Measurements from ENCODE around the gene TMEM263. TPM values are rescaled to one million over a fixed set of nuclear protein-coding genes. Genes with fewer than 3 reads are reported as not detected.

Gene TMEM263
- total RNA-seq, 1 donor from 2014 or later, result 160 TPM

DNA sequence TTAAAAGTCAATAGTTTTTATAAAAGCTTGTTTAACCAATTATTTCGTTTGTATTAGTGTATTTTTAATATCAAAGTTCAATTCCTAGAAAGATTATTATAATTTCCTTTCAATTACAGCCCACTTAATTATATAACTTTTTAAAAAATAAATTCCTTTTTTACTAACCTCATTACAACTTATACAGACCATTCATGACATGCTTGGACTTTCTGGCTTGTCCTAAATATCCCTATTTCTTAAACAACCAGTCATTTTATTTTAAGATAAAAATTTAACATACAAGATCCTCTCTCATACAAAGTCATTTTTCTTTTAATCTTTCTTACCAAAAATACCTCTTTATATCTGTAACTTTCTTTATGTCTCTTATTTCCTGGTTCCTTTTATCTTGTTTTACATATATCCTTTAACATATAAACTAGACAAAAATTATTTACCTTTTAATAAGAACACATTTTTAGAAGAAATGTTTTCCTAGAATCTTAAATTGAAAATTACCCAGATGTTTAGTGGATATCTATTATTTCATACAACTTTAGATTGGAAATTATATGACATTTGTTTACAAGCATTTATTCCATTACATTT is 10.4 kb upstream of the TMEM263 start:
- H3K27ac Mint-ChIP-seq (ENCODE audit: unreplicated experiment), result no peak overlapping the region
- FAIRE-seq, result no peak
- peaks cover 2% of the 10 kb centered on the region for H3K27me3 Mint-ChIP-seq (ENCODE audit: low read depth, unreplicated experiment)

DNA sequence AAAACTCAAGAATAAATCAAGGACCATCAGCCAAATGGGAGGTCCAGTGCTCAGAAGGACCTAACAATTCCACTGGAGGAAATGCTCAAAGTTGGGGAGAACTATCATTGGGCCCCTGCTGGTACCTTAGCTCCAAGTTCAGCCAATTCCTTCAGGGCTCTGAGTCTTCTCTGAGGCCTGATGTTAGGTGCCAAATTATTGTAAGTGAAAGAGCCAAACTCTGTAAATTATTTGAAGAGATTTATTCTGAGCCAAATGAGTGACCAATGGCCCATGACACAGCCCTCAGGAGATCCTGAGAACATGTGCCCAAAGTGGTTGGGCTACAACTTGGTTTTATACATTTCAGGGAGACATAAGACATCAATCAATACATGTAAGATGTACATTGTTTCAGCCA is 8.2 kb upstream of the TMEM263 start:
- Histone ChIP-seq H3K4me3 (ENCODE audit: insufficient read depth, low read depth, low read length) (no peak overlapping the region), H3K4me2 (ENCODE audit: low read length) (no peak overlapping the region), H3K9me3 (ENCODE audit: insufficient read depth, low read depth, low read length) (no peaks in the 10 kb centered on the region), H3K9ac (ENCODE audit: low read length) (no peak overlapping the region), H4K20me1 (ENCODE audit: insufficient read depth, low read length) (no peaks in the 10 kb centered on the region), H3K27ac (ENCODE audit: low read depth, low read length) (no peak overlapping the region), H3K4me1 (ENCODE audit: insufficient read depth, low read length) (no peaks in the 10 kb centered on the region), H3K36me3 (ENCODE audit: insufficient read depth, low read length) (no peaks in the 10 kb centered on the region), H3K79me2 (ENCODE audit: insufficient read depth, low read length) (no peaks in the 10 kb centered on the region), H2AFZ (ENCODE audit: low read depth, low read length) (no peak overlapping the region), H3K27me3 (ENCODE audit: insufficient read depth, low read length) (no peaks in the 10 kb centered on the region)
- H3K27me3 Mint-ChIP-seq (ENCODE audit: low read depth, unreplicated experiment), result no peaks in the 10 kb centered on the region
- no peak for TF ChIP-seq EZH2 (IDR thresholded peaks at IDR 0.05; ENCODE audit: insufficient read depth, low read length)
- TF ChIP-seq, protein P1, sequence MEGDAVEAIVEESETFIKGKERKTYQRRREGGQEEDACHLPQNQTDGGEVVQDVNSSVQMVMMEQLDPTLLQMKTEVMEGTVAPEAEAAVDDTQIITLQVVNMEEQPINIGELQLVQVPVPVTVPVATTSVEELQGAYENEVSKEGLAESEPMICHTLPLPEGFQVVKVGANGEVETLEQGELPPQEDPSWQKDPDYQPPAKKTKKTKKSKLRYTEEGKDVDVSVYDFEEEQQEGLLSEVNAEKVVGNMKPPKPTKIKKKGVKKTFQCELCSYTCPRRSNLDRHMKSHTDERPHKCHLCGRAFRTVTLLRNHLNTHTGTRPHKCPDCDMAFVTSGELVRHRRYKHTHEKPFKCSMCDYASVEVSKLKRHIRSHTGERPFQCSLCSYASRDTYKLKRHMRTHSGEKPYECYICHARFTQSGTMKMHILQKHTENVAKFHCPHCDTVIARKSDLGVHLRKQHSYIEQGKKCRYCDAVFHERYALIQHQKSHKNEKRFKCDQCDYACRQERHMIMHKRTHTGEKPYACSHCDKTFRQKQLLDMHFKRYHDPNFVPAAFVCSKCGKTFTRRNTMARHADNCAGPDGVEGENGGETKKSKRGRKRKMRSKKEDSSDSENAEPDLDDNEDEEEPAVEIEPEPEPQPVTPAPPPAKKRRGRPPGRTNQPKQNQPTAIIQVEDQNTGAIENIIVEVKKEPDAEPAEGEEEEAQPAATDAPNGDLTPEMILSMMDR (IDR thresholded peaks at IDR 0.05; ENCODE audit: insufficient read depth, low read depth, low read length), result no peak
- peaks cover 5% of the 10 kb centered on the region for H3K36me3 Mint-ChIP-seq (ENCODE audit: low read depth, unreplicated experiment)
- DNase-seq (ENCODE audit: low read depth), result no peak
- no peak overlapping the region for H3K27ac Mint-ChIP-seq (ENCODE audit: unreplicated experiment)
- H3K4me3 Mint-ChIP-seq (ENCODE audit: unreplicated experiment), result no peak overlapping the region
- H3K4me1 Mint-ChIP-seq (ENCODE audit: low read depth, unreplicated experiment), result no peaks in the 10 kb centered on the region
- no peak for FAIRE-seq
- H3K9me3 Mint-ChIP-seq (ENCODE audit: unreplicated experiment), result peaks cover 19% of the 10 kb centered on the region

More for the DNA sequence above, 10.4 kb upstream of the TMEM263 start:
- Histone ChIP-seq H3K27ac (ENCODE audit: low read depth, low read length) (no peak overlapping the region), H3K4me1 (ENCODE audit: insufficient read depth, low read length) (no peaks in the 10 kb centered on the region), H3K9me3 (ENCODE audit: insufficient read depth, low read depth, low read length) (no peaks in the 10 kb centered on the region), H2AFZ (ENCODE audit: low read depth, low read length) (no peak overlapping the region), H3K4me3 (ENCODE audit: insufficient read depth, low read depth, low read length) (no peak overlapping the region), H3K9ac (ENCODE audit: low read length) (no peak overlapping the region), H4K20me1 (ENCODE audit: insufficient read depth, low read length) (no peaks in the 10 kb centered on the region), H3K27me3 (ENCODE audit: insufficient read depth, low read length) (no peaks in the 10 kb centered on the region), H3K36me3 (ENCODE audit: insufficient read depth, low read length) (no peaks in the 10 kb centered on the region), H3K4me2 (ENCODE audit: low read length) (no peak overlapping the region), H3K79me2 (ENCODE audit: insufficient read depth, low read length) (no peaks in the 10 kb centered on the region)
- Mint-ChIP-seq H3K36me3 (ENCODE audit: low read depth, unreplicated experiment) (peaks cover 5% of the 10 kb centered on the region), H3K4me3 (ENCODE audit: unreplicated experiment) (no peak overlapping the region), H3K4me1 (ENCODE audit: low read depth, unreplicated experiment) (no peaks in the 10 kb centered on the region), H3K9me3 (ENCODE audit: unreplicated experiment) (peaks cover 19% of the 10 kb centered on the region)
- DNase-seq (ENCODE audit: low read depth), result no peak
- no peak for TF ChIP-seq EZH2 (IDR thresholded peaks at IDR 0.05; ENCODE audit: insufficient read depth, low read length)
- TF ChIP-seq, protein P1 (IDR thresholded peaks at IDR 0.05; ENCODE audit: insufficient read depth, low read depth, low read length), result no peak

DNA sequence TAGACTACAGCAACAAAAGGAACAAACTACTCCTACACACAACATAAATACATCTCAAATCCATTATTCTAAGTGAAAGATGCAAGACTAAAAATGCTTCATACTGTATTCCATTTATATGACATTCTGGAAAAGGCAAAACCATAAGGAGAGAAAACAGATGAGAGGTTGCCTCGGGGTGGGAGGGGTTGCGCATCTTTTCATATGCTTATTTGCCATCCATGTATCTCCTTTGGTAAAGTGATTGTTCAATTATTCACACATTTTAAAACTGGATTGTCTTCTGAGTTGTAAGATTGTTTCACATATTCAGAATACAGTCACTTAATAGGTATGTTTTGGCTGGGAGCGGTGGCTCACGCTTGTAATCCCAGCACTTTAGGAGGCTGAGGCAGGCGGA is 5.1 kb upstream of the TMEM263 start:
- no peaks in the 10 kb centered on the region for H4K20me1 ChIP-seq (ENCODE audit: insufficient read depth, low read length)
- no peak overlapping the region for H2AFZ ChIP-seq (ENCODE audit: low read depth, low read length)
- H3K9me3 ChIP-seq (ENCODE audit: insufficient read depth, low read depth, low read length), result no peaks in the 10 kb centered on the region
- no peak for FAIRE-seq
- no peaks in the 10 kb centered on the region for H3K27me3 Mint-ChIP-seq (ENCODE audit: low read depth, unreplicated experiment)
- no peak overlapping the region for H3K4me3 ChIP-seq (ENCODE audit: insufficient read depth, low read depth, low read length)
- no peaks in the 10 kb centered on the region for H3K36me3 ChIP-seq (ENCODE audit: insufficient read depth, low read length)
- peaks cover 11% of the 10 kb centered on the region for H3K4me1 ChIP-seq (ENCODE audit: insufficient read depth, low read length)
- H3K4me2 ChIP-seq (ENCODE audit: low read length), result no peak overlapping the region
- peaks cover 2% of the 10 kb centered on the region for H3K4me1 Mint-ChIP-seq (ENCODE audit: low read depth, unreplicated experiment)
- H3K27me3 ChIP-seq (ENCODE audit: insufficient read depth, low read length), result no peaks in the 10 kb centered on the region
- H3K9ac ChIP-seq (ENCODE audit: low read length), result no peak overlapping the region
- peaks cover 5% of the 10 kb centered on the region for H3K79me2 ChIP-seq (ENCODE audit: insufficient read depth, low read length)
- H3K27ac ChIP-seq (ENCODE audit: low read depth, low read length), result no peak overlapping the region
- H3K9me3 Mint-ChIP-seq (ENCODE audit: unreplicated experiment), result peaks cover 18% of the 10 kb centered on the region
- TF ChIP-seq, protein P1 (IDR thresholded peaks at IDR 0.05; ENCODE audit: insufficient read depth, low read depth, low read length), result no peak
- TF ChIP-seq EZH2 (IDR thresholded peaks at IDR 0.05; ENCODE audit: insufficient read depth, low read length), result no peak
- H3K27ac Mint-ChIP-seq (ENCODE audit: unreplicated experiment), result no peak overlapping the region
- H3K4me3 Mint-ChIP-seq (ENCODE audit: unreplicated experiment), result no peak overlapping the region
- H3K36me3 Mint-ChIP-seq (ENCODE audit: low read depth, unreplicated experiment), result peaks cover 5% of the 10 kb centered on the region
- DNase-seq (ENCODE audit: low read depth), result no peak
